Thyroid gland (tissue), 4 donors: ENCODE data around the gene ZNF280B. TPM values are rescaled to one million over a fixed set of nuclear protein-coding genes. Genes with fewer than 3 reads are reported as not detected.
"Not testable (repeated sequence)": the region's sequence is repeated elsewhere in the genome, so short reads cannot be mapped to it uniquely, and the experiment has no call there.

ENCODE experiments used
- DNase-seq, 2 donors: peaks; one replicate each; pipeline ENCODE4 v3.0.0-alpha.2; 2019
- H3K27ac ChIP-seq, 3 donors: fragments of 200-600 bp; sonication (generic); 1 replicate in 2 of 3; 2 replicates in 1 of 3; pipeline ENCODE4 v1.5.1; 2016 to 2019; ENCODE audit warnings: mild to moderate bottlenecking in 1 of 3, moderate library complexity in 1 of 3
- H3K27me3 ChIP-seq: fragments of 200-600 bp; sonication (generic); one replicate; pipeline ENCODE4 v1.5.1; 2019
- H3K36me3 ChIP-seq, 2 donors: fragments of 200-600 bp; sonication (generic); one replicate each; pipeline ENCODE4 v1.5.1; 2016 to 2019
- H3K4me1 ChIP-seq, 2 donors: fragments of 200-600 bp; sonication (generic); one replicate each; pipeline ENCODE4 v1.5.1; 2017 to 2019
- H3K4me3 ChIP-seq, 3 donors: fragments of 200-600 bp; sonication (generic); replicated peaks in 1 of 3; 1 replicate in 2 of 3; 2 replicates in 1 of 3; pipeline ENCODE4 v1.5.1; 2016; ENCODE audit warnings: mild to moderate bottlenecking in 1 of 3
- H3K9me3 ChIP-seq: fragments of 200-600 bp; sonication (generic); one replicate; pipeline ENCODE4 v1.5.1; 2017
- POLR2A ChIP-seq, 2 donors: fragments of 450-650 bp; IDR thresholded peaks; one replicate each; pipeline ENCODE4 v1.6.1; 2017; ENCODE audit warnings: antibody characterized with exemption in 2 of 2, mild to moderate bottlenecking in 2 of 2, moderate library complexity in 1 of 2
- WGBS, 2 donors: methylation state at CpG; one replicate each; pipeline ENCODE4 v1.1.5; 2017; 5-methylcytosine and 5-hydroxymethylcytosine counted together
- intact Hi-C: fragments of 100-400 bp; cut with DNase I; formaldehyde crosslinking; loops from one replicate; pipeline ENCODE4 v1.15.1; 2023
- total RNA-seq, 4 donors: library from RNA; depleted of rRNA; stranded (reverse); fragments of >200 nt; gene quantifications; one replicate each; pipeline ENCODE4 v1.2.3, GENCODE V29; 2016
- TF ChIP-seq, protein P1 (sequence below), 6 experiments: fragments of 200-600 bp in 3 of 6; fragments of 450-650 bp in 3 of 6; sonication (generic) in 3 of 6; IDR thresholded peaks; one replicate each; pipeline ENCODE4 v1.5.1; 2016 to 2019; ENCODE audit warnings: antibody characterized with exemption in 6 of 6, mild to moderate bottlenecking in 2 of 6, inconsistent platforms in 1 of 6, moderate library complexity in 1 of 6

The ZNF280B gene
- total RNA-seq, 4 donors from 2014 or later: 2.2 to 3.1 (median 2.5) TPM

DNA sequence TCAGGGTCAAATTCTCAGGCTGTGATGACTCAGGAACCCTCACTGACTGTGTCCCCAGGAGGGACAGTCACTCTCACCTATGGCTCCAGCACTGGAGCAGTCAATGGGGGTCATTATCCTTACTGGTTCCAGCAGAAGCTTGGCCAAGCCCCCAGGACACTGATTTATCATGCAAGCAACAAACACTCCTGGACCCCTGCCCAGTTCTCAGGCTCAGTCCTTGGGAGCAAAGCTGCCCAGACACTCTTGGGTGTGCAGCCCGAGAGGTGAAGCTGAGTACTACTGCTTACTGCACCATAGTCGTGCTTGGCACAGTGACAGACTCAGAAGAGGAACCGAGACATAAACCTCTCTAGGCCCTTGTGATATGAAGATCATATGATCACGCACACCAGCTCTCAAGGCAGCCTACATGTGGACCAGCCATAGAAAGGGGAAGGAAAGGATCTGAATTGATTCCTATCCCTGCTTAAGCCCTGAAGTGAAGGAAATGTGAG, 58.2 kb downstream of the ZNF280B start:
- WGBS, 2 donors: 13% methylated on average over 4 of the region's 4 CpGs
- TF ChIP-seq, protein P1, sequence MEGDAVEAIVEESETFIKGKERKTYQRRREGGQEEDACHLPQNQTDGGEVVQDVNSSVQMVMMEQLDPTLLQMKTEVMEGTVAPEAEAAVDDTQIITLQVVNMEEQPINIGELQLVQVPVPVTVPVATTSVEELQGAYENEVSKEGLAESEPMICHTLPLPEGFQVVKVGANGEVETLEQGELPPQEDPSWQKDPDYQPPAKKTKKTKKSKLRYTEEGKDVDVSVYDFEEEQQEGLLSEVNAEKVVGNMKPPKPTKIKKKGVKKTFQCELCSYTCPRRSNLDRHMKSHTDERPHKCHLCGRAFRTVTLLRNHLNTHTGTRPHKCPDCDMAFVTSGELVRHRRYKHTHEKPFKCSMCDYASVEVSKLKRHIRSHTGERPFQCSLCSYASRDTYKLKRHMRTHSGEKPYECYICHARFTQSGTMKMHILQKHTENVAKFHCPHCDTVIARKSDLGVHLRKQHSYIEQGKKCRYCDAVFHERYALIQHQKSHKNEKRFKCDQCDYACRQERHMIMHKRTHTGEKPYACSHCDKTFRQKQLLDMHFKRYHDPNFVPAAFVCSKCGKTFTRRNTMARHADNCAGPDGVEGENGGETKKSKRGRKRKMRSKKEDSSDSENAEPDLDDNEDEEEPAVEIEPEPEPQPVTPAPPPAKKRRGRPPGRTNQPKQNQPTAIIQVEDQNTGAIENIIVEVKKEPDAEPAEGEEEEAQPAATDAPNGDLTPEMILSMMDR (IDR thresholded peaks at IDR 0.05): no peak
- no peak for TF ChIP-seq POLR2A (IDR thresholded peaks at IDR 0.05)
- no peak overlapping the region for H3K27ac ChIP-seq
- no peaks in the 10 kb centered on the region for H3K9me3 ChIP-seq
- no peak overlapping the region for H3K4me3 ChIP-seq
- H3K36me3 ChIP-seq: no peaks in the 10 kb centered on the region
- peak; percentile 72 to 75 for DNase-seq
- intact Hi-C loops: no loop called here
- no peaks in the 10 kb centered on the region for H3K27me3 ChIP-seq
- no peaks in the 10 kb centered on the region for H3K4me1 ChIP-seq

GRCh38 chr22:22449819-22450218, 58.7 kb downstream of the ZNF280B start:
- Histone ChIP-seq H3K27me3 (no peaks in the 10 kb centered on the region), H3K4me1 (no peaks in the 10 kb centered on the region), H3K36me3 (no peaks in the 10 kb centered on the region), H3K4me3 (no peak overlapping the region), H3K9me3 (no peaks in the 10 kb centered on the region), H3K27ac (no peak overlapping the region)
- TF ChIP-seq, protein P1 (IDR thresholded peaks at IDR 0.05): no peak
- TF ChIP-seq POLR2A (IDR thresholded peaks at IDR 0.05): no peak
- no peak for DNase-seq
- WGBS, 2 donors: 92 to 100% methylated on average over 1 of the region's 1 CpG
- intact Hi-C loops: no loop called here

GRCh38 chr22:22446517-22446916, 62.0 kb downstream of the ZNF280B start:
- H3K4me3 ChIP-seq: no peak overlapping the region
- DNase-seq: no peak
- intact Hi-C loops: no loop called here
- H3K27ac ChIP-seq: no peak overlapping the region
- no peaks in the 10 kb centered on the region for H3K4me1 ChIP-seq
- no peaks in the 10 kb centered on the region for H3K27me3 ChIP-seq
- no peaks in the 10 kb centered on the region for H3K36me3 ChIP-seq
- H3K9me3 ChIP-seq: no peaks in the 10 kb centered on the region
- WGBS, 2 donors: 49 to 57% methylated on average over 2 of the region's 2 CpGs
- TF ChIP-seq POLR2A (IDR thresholded peaks at IDR 0.05): no peak
- TF ChIP-seq, protein P1 (IDR thresholded peaks at IDR 0.05): no peak

DNA sequence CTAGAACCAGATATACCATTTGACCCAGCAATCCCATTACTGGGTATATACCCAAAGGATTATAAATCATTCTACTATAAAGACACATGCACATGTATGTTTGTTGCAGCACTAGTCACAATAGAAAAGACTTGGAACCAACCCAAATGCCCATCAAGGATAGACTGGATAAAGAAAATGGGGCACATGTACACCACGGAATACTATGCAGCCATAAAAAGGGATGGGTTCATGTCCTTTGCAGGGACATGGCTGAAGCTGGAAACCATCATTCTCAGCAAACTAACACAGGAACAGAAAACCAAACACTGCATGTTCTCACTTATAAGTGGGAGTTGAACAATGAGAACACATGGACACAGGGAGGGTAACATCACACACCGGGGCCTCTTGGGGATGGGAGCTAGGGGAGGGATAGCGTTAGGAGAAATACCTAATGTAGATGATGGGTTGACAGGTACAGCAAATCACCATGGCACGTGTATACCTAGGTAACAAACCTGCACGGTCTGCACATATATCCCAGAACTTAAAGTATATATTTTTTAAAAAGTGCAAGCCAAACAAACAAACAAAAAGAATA, 64.4 kb downstream of the ZNF280B start:
- H3K36me3 ChIP-seq, H3K4me3 ChIP-seq, H3K27me3 ChIP-seq, H3K27ac ChIP-seq, H3K9me3 ChIP-seq, DNase-seq, intact Hi-C loops, H3K4me1 ChIP-seq: not testable (repeated sequence)
- 75 to 89% methylated on average over 5 of the region's 5 CpGs for WGBS, 2 donors

DNA sequence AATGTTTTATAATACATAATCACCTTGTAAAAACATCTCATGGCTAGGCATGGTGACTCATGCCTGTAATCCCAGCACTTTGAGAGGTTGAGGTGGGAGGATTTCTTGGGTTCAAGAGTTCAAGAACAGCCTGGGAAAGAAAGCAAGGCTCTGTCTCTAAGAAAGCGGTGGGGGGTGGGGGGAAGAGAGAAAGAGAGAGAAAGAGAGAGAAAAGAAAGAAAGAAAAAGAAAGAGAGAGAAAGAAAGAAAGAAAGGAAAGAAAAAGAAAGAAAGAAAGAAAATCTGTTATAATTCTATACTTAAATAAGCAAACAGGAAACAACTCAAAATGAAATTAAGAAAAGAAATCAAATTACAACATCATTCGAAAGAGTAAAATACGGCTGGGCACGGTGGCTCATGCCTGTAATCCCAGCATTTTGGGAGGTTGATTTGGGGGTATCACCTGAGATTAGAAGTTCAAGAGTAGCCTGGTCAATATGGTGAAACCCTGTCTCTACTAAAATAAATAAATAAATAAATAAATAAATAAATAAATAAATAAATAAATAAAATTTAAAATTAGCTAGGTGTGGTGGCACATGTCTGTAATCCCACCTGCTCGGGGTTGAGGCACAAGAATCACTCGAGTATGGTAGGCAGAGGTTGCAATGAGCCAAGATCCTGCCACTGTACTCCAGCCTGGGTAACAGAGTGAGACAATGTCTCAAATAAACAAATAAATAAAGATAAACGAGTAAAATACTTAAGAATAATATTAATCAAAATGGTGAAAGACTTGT, 65.4 kb downstream of the ZNF280B start:
- Histone ChIP-seq H3K4me3 (no peak overlapping the region), H3K9me3 (no peaks in the 10 kb centered on the region), H3K36me3 (no peaks in the 10 kb centered on the region), H3K27me3 (no peaks in the 10 kb centered on the region), H3K4me1 (no peaks in the 10 kb centered on the region), H3K27ac (no peak overlapping the region)
- TF ChIP-seq, protein P1 (IDR thresholded peaks at IDR 0.05): no peak
- no peak for TF ChIP-seq POLR2A (IDR thresholded peaks at IDR 0.05)
- intact Hi-C loops: no loop called here
- no peak for DNase-seq
- 78 to 85% methylated on average over 7 of the region's 7 CpGs for WGBS, 2 donors

GRCh38 chr22:22441626-22442025, 66.9 kb downstream of the ZNF280B start:
- H3K27me3 ChIP-seq, H3K27ac ChIP-seq, H3K9me3 ChIP-seq, H3K4me3 ChIP-seq, DNase-seq, H3K36me3 ChIP-seq, H3K4me1 ChIP-seq, intact Hi-C loops: not testable (repeated sequence)
- 91 to 100% methylated on average over 3 to 11 of the region's 28 CpGs for WGBS, 2 donors
